CD1c-positive myeloid dendritic cell (primary cell): ENCODE measurements around the gene TNN.
"Not testable (repeated sequence)": the region's sequence is repeated elsewhere in the genome, so short reads cannot be mapped to it uniquely, and the experiment has no call there.

Experiments
- DNase-seq: peaks from one replicate; pipeline ENCODE4 v3.0.0-alpha.2; 2016; ENCODE audit errors: extremely low spot score

Gene TNN

GRCh38 chr1:175072099-175072951, 4.7 kb downstream of the TNN start:
- DNase-seq, result peak; percentile 24

- DNase-seq, result peak; percentile 18
Measured at GRCh38 chr1:175073061-175073460, 5.4 kb downstream of the TNN start.

DNA sequence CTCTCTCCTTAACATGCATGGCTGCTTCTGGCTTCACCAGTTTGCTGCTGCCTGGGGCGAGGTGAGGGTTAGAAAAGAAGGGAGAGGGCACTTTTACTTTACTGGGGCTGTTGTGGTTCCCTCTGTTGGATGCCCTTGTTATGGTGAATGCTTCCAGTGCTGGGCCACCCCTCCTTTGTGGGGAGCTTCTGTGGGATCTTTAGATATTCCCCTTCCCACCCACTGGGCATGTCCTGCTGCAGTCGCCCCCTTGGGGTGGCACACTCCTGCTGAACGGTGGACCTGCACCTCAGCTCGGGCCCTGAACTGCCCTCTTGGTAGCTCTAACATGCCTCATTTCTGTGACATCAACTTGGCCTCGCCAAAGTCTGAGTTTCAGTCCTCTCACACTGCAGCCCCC, 6.0 kb downstream of the TNN start:
- DNase-seq, result no peak

GRCh38 chr1:175075572-175076568, 8.2 kb downstream of the TNN start:
- no peak for DNase-seq

DNA sequence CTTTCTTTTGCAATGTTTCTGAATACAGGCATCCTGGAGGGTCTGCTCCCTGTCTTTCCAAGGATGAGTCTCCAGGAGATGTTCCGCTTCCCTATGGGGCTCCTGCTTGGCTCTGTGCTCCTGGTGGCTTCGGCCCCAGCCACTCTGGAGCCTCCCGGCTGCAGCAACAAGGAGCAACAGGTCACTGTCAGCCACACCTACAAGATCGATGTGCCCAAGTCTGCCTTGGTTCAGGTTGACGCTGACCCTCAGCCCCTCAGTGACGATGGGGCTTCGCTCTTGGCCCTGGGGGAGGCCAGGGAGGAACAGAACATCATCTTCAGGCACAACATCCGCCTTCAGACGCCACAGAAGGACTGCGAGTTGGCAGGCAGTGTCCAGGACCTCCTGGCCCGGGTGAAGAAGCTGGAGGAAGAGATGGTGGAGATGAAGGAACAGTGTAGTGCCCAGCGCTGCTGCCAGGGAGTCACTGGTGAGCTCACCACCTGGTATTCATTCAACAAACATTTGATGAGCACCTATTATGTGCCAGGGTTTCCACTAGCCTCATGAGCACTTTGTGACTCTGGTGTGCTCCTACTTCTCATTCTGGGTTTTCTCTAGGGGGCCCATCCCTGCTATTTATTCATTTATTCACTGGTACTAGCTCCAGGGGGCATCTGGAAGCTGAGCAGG, 9.9 kb downstream of the TNN start:
- DNase-seq, result no peak

GRCh38 chr1:175078629-175079028, 11.0 kb downstream of the TNN start:
- DNase-seq, result no peak

DNA sequence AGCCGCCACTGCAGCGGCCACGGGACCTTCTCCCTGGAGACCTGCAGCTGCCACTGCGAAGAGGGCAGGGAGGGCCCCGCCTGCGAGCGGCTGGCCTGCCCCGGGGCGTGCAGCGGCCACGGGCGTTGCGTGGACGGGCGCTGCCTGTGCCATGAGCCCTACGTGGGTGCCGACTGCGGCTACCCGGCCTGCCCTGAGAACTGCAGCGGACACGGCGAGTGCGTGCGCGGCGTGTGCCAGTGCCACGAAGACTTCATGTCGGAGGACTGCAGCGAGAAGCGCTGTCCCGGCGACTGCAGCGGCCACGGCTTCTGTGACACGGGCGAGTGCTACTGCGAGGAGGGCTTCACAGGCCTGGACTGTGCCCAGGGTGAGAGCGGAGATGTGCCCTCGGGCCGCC, 11.7 kb downstream of the TNN start:
- DNase-seq, result no peak

- no peak for DNase-seq
Measured at GRCh38 chr1:175080030-175080429, 12.4 kb downstream of the TNN start.

GRCh38 chr1:175081983-175082382, 14.3 kb downstream of the TNN start:
- DNase-seq, result no peak

- DNase-seq, result no peak
Measured at GRCh38 chr1:175088525-175088951, 20.9 kb downstream of the TNN start.

DNA sequence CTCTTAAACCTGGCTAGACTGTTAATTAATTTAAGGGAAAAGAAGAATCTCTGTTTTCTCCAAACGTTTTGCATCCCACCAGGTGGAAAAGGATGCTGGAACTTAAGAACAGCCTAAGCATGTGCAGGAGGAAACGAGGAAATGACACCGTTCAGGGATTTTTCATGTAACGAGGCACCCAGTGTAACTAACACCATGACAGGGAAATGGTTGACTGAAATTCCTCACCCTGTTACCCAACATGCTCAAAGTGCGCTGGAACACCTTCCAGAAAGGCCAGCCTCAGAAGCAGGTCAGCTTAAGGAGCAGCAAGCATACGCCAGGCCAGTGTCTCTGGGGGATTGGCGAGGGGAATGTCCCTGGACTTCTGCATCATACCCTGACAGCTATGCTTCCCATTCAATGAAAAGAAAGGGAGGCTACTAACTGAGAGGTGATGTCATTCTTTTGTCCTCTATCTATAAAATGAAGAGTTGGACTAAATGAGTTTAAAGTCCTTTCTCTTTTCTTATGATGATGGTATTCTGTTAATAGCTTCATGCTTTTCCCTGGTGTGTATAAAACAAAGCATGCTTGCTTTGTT, 21.6 kb downstream of the TNN start:
- no peak for DNase-seq

GRCh38 chr1:175090780-175091179, 23.1 kb downstream of the TNN start:
- no peak for DNase-seq

GRCh38 chr1:175094626-175095025, 27.0 kb downstream of the TNN start:
- DNase-seq, result no peak

GRCh38 chr1:175095069-175095468, 27.4 kb downstream of the TNN start:
- no peak for DNase-seq

GRCh38 chr1:175095978-175096607, 28.5 kb downstream of the TNN start:
- no peak for DNase-seq

DNA sequence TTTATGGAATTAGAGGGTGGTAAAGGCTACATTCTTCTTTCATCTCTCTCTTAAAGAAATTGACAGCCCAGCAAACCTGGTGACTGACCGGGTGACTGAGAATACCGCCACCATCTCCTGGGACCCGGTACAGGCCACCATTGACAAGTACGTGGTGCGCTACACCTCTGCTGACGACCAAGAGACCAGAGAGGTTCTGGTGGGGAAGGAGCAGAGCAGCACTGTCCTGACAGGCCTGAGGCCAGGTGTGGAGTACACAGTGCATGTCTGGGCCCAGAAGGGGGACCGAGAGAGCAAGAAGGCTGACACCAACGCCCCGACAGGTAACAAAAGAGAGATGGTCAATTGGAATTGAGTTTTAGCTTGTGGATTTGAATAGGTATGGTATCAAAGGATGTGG, 29.7 kb downstream of the TNN start:
- DNase-seq, result no peak

- no peak for DNase-seq
Measured at GRCh38 chr1:175099916-175100315, 32.3 kb downstream of the TNN start.

- DNase-seq, result not testable (repeated sequence)
Measured at GRCh38 chr1:175102166-175102565, 34.5 kb downstream of the TNN start.

DNA sequence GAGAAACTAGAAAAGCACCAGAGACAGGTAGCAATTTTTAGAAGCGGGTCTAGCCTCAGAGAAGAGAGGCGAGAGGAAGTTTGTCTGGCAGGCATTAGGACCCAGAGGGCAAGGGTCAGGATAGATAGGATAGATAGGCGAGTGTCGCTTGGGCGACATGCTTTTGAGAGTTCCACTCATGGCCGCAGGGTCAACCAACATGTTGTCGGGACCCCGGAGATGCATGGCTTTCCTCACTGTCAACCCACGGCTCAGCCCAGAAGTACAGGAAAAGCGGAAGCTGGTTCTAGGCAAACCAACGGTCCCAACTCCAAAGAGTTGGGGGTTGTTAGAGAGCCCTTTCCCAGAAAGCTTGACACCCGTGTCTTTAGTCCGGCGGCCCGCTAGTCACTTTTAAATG, 38.9 kb downstream of the TNN start:
- not testable (repeated sequence) for DNase-seq

GRCh38 chr1:175108331-175108820, 40.7 kb downstream of the TNN start:
- DNase-seq, result not testable (repeated sequence)

- DNase-seq, result no peak
Measured at GRCh38 chr1:175114996-175115395, 47.4 kb downstream of the TNN start.
